ENCODE data around the gene TRIM49.
"Not testable (repeated sequence)": the region's sequence is repeated elsewhere in the genome, so short reads cannot be mapped to it uniquely, and the experiment has no call there.

Gene TRIM49

GRCh38 chr11:89808475-89808874 lies at the start of gene TRIM49:
TSS of gene TRIM49 (minus strand) at chr11:89808575. CDS start at chr11:89804469, 4,106 bp downstream.
- not testable (repeated sequence) for DNase-seq

GRCh38 chr11:89826694-89827093 lies 18.3 kb upstream of the TRIM49 start:
- DNase-seq: not testable (repeated sequence)

GRCh38 chr11:89820008-89820407 lies 11.6 kb upstream of the TRIM49 start:
- not testable (repeated sequence) for DNase-seq

- DNase-seq: not testable (repeated sequence)
Measured at GRCh38 chr11:89813535-89813934, 5.2 kb upstream of the TRIM49 start.

GRCh38 chr11:89787506-89788063 lies 20.8 kb downstream of the TRIM49 start:
- not testable (repeated sequence) for DNase-seq

GRCh38 chr11:89785726-89786125 lies 22.6 kb downstream of the TRIM49 start:
- DNase-seq: not testable (repeated sequence)

- DNase-seq: not testable (repeated sequence)
Measured at GRCh38 chr11:89750822-89751221, 57.6 kb downstream of the TRIM49 start.

Measured in activated T-cell treated with anti-CD3 and anti-CD28 coated beads, Interleukin-2, amount 50 U/mL, for 1 hour (primary cell).